Hepatocyte (in vitro differentiated cells): ENCODE data around the gene NR1D1. TPM values are rescaled to one million over a fixed set of nuclear protein-coding genes. Genes with fewer than 3 reads are reported as not detected.

Experiments
- DNase-seq: peaks from one replicate; pipeline ENCODE4 v3.0.0-alpha.2; 2016; ENCODE audit warnings: low spot score
- H2AFZ ChIP-seq: fragments of 200-600 bp; sonication (generic); 2 replicates; pipeline ENCODE4 v1.6.0; 2016; ENCODE audit warnings: antibody characterized with exemption, mild to moderate bottlenecking
- H3K27ac ChIP-seq: fragments of 200-600 bp; sonication (generic); 2 replicates; pipeline ENCODE4 v1.5.1; 2016; ENCODE audit warnings: mild to moderate bottlenecking
- H3K27me3 ChIP-seq: fragments of 200-600 bp; sonication (generic); 2 replicates; pipeline ENCODE4 v1.6.1; 2016
- H3K36me3 ChIP-seq: fragments of 200-600 bp; sonication (generic); replicated peaks from 2 replicates; pipeline ENCODE4 v1.5.1; 2016; ENCODE audit warnings: low read depth; ENCODE audit not compliant: insufficient read depth
- H3K4me1 ChIP-seq: fragments of 200-600 bp; sonication (generic); 2 replicates; pipeline ENCODE4 v1.5.1; 2016; ENCODE audit warnings: mild to moderate bottlenecking, moderate library complexity; ENCODE audit not compliant: insufficient read depth
- H3K4me2 ChIP-seq: fragments of 200-600 bp; sonication (generic); 2 replicates; pipeline ENCODE4 v1.6.0; 2016
- H3K4me3 ChIP-seq: fragments of 200-600 bp; sonication (generic); 2 replicates; pipeline ENCODE4 v1.5.1; 2016; ENCODE audit warnings: mild to moderate bottlenecking
- H3K79me2 ChIP-seq: fragments of 200-600 bp; sonication (generic); 2 replicates; pipeline ENCODE4 v1.6.0; 2017; ENCODE audit warnings: mild to moderate bottlenecking
- H3K9me2 ChIP-seq: fragments of 200-600 bp; sonication (generic); replicated peaks from 2 replicates; pipeline ENCODE4 v1.6.0; 2017; ENCODE audit warnings: mild to moderate bottlenecking; ENCODE audit not compliant: insufficient read depth
- H3K9me3 ChIP-seq: fragments of 200-600 bp; sonication (generic); 2 replicates; pipeline ENCODE4 v1.5.1; 2016; ENCODE audit warnings: low read depth, mild to moderate bottlenecking
- H4K20me1 ChIP-seq: fragments of 200-600 bp; sonication (generic); 2 replicates; pipeline ENCODE4 v1.6.0; 2016; ENCODE audit warnings: mild to moderate bottlenecking; ENCODE audit not compliant: insufficient read depth, poor library complexity, severe bottlenecking
- CTCF ChIP-seq: fragments of 200-600 bp; sonication (generic); IDR thresholded peaks from 2 replicates; pipeline ENCODE4 v1.5.1; 2016; ENCODE audit warnings: antibody characterized with exemption, mild to moderate bottlenecking; ENCODE audit not compliant: poor library complexity
- EZH2 ChIP-seq: fragments of 200-600 bp; sonication (generic); IDR thresholded peaks from 2 replicates; pipeline ENCODE4 v1.6.1; 2016; ENCODE audit warnings: antibody characterized with exemption, mild to moderate bottlenecking, borderline replicate concordance
- EZH2phosphoT487 ChIP-seq: fragments of 200-600 bp; sonication (generic); IDR thresholded peaks from one replicate; pipeline ENCODE4 v1.6.1; 2018; ENCODE audit warnings: antibody characterized with exemption, mild to moderate bottlenecking, low read depth, moderate library complexity; ENCODE audit not compliant: unreplicated experiment, severe bottlenecking
- WGBS: methylation state at CpG from one replicate; pipeline ENCODE4 v1.1.6; 2016; ENCODE audit warnings: low lambda C conversion rate; ENCODE audit errors: missing lambda C conversion rate; 5-methylcytosine and 5-hydroxymethylcytosine counted together
- polyA plus RNA-seq: library from polyadenylated mRNA; unstranded; fragments of >200 nt; fragmentation: Nextera tagmentation; extraction: Ambion mirVana; gene quantifications from 2 replicates; pipeline ENCODE4 v1.2.1, GENCODE V29; 2016
- total RNA-seq: library from RNA; depleted of rRNA; stranded (reverse); fragments of >200 nt; gene quantifications from 2 replicates; pipeline ENCODE4 v1.2.3, GENCODE V29; 2014

Gene NR1D1
- total and polyA plus RNA-seq, 2 experiments from 2014 or later = 3.0 to 7.1 TPM

GRCh38 chr17:40074175-40074512, 26.2 kb downstream of the NR1D1 start:
- WGBS = 97% methylated on average over 8 of the region's 8 CpGs
- Histone ChIP-seq H3K9me3 (no peaks in the 10 kb centered on the region), H3K27me3 (no peaks in the 10 kb centered on the region), H2AFZ (no peak overlapping the region), H3K79me2 (peaks cover 61% of the 10 kb centered on the region), H3K4me1 (peaks cover 68% of the 10 kb centered on the region), H3K4me3 (no peak overlapping the region), H3K36me3 (no peaks in the 10 kb centered on the region), H3K9me2 (no peaks in the 10 kb centered on the region), H4K20me1 (peaks cover 3% of the 10 kb centered on the region), H3K4me2 (no peak overlapping the region), H3K27ac (peak overlapping the region; percentile 98)
- no peak for TF ChIP-seq EZH2
- TF ChIP-seq EZH2phosphoT487 = no peak
- TF ChIP-seq CTCF = no peak
- DNase-seq = no peak

GRCh38 chr17:40073454-40074174, 26.8 kb downstream of the NR1D1 start:
- TF ChIP-seq CTCF (no peak), EZH2phosphoT487 (no peak), EZH2 (no peak)
- H2AFZ ChIP-seq = no peak overlapping the region
- peaks cover 3% of the 10 kb centered on the region for H4K20me1 ChIP-seq
- H3K79me2 ChIP-seq = peaks cover 61% of the 10 kb centered on the region
- 88% methylated on average over 7 of the region's 7 CpGs for WGBS
- peak overlapping the region; percentile 98 for H3K27ac ChIP-seq
- H3K27me3 ChIP-seq = no peaks in the 10 kb centered on the region
- H3K4me1 ChIP-seq = peaks cover 71% of the 10 kb centered on the region
- H3K9me3 ChIP-seq = no peaks in the 10 kb centered on the region
- H3K4me2 ChIP-seq = peak overlapping the region; percentile 67
- no peak overlapping the region for H3K4me3 ChIP-seq
- H3K36me3 ChIP-seq = no peaks in the 10 kb centered on the region
- H3K9me2 ChIP-seq = no peaks in the 10 kb centered on the region
- no peak for DNase-seq

GRCh38 chr17:40072735-40073346, 27.5 kb downstream of the NR1D1 start:
- Histone ChIP-seq H3K27me3 (no peaks in the 10 kb centered on the region), H3K4me3 (no peak overlapping the region), H3K9me3 (no peaks in the 10 kb centered on the region), H3K4me2 (peak overlapping the region; percentile 67), H3K79me2 (peaks cover 69% of the 10 kb centered on the region), H3K9me2 (no peaks in the 10 kb centered on the region), H3K36me3 (no peaks in the 10 kb centered on the region), H3K27ac (peak overlapping the region; percentile 98), H2AFZ (no peak overlapping the region), H3K4me1 (peaks cover 79% of the 10 kb centered on the region), H4K20me1 (peaks cover 3% of the 10 kb centered on the region)
- 40% methylated on average over 8 of the region's 8 CpGs for WGBS
- peak; percentile 77 for DNase-seq
- no peak for TF ChIP-seq EZH2phosphoT487
- TF ChIP-seq CTCF = no peak
- TF ChIP-seq EZH2 = no peak
